Transverse colon (tissue), 4 donors: ENCODE measurements around the gene NR3C2. TPM values are rescaled to one million over a fixed set of nuclear protein-coding genes. Genes with fewer than 3 reads are reported as not detected.
"Not testable (repeated sequence)": the region's sequence is repeated elsewhere in the genome, so short reads cannot be mapped to it uniquely, and the experiment has no call there.

Source experiments
- DNase-seq: peaks from one replicate; pipeline ENCODE4 v3.0.0-alpha.2; 2019
- H3K27ac ChIP-seq, 4 donors: fragments of 200-600 bp; sonication (generic); 2 replicates each; pipeline ENCODE4 v1.5.1; 2016 to 2018; ENCODE audit warnings: inconsistent platforms in 4 of 4
- H3K27me3 ChIP-seq: fragments of 200-600 bp; sonication (generic); 2 replicates; pipeline ENCODE4 v1.5.1; 2017; ENCODE audit warnings: inconsistent platforms
- H3K36me3 ChIP-seq, 4 donors: fragments of 200-600 bp; sonication (generic); 2 replicates each; pipeline ENCODE4 v1.5.1; 2017 to 2019; ENCODE audit warnings: inconsistent platforms in 4 of 4
- H3K4me1 ChIP-seq, 4 donors: fragments of 200-600 bp; sonication (generic); 2 replicates each; pipeline ENCODE4 v1.5.1; 2017 to 2020; ENCODE audit warnings: inconsistent platforms in 4 of 4
- H3K4me3 ChIP-seq, 4 donors: fragments of 200-600 bp; sonication (generic); 1 replicate in 1 of 4; 2 replicates in 3 of 4; pipeline versions ENCODE4 v1.5.1 to v1.6.1; 2017 to 2019; ENCODE audit warnings: inconsistent platforms in 4 of 4
- H3K9me3 ChIP-seq, 2 donors: fragments of 200-600 bp; sonication (generic); 2 replicates each; pipeline ENCODE4 v1.5.1; 2017 to 2019; ENCODE audit warnings: inconsistent platforms in 2 of 2
- CTCF ChIP-seq, 5 experiments: fragments of 200-600 bp in 3 of 5; fragments of 450-650 bp in 2 of 5; sonication (generic) in 3 of 5; IDR thresholded peaks; 1 replicate in 2 of 5; 2 replicates in 3 of 5; pipeline ENCODE4 v1.5.1; 2016 to 2017; ENCODE audit warnings: antibody characterized with exemption in 5 of 5, inconsistent platforms in 3 of 5, mild to moderate bottlenecking in 2 of 5, moderate library complexity in 1 of 5
- EP300 ChIP-seq: sonication (generic); formaldehyde crosslinking; IDR thresholded peaks from one replicate; pipeline ENCODE4 v1.6.1; 2017; ENCODE audit warnings: antibody characterized with exemption, low read depth
- POLR2A ChIP-seq: fragments of 450-650 bp; IDR thresholded peaks from one replicate; pipeline ENCODE4 v1.6.1; 2016; ENCODE audit warnings: antibody characterized with exemption, mild to moderate bottlenecking, moderate library complexity
- POLR2AphosphoS5 ChIP-seq, 3 donors: sonication (generic); formaldehyde crosslinking; IDR thresholded peaks; one replicate each; pipeline ENCODE4 v1.6.1; 2016; ENCODE audit warnings: antibody characterized with exemption in 3 of 3
- WGBS, 2 donors: methylation state at CpG; one replicate each; pipeline ENCODE4 v1.1.5; 2018; ENCODE audit warnings: low coverage in 1 of 2; 5-methylcytosine and 5-hydroxymethylcytosine counted together
- in situ Hi-C, 4 donors: fragments of 200-750 bp; cut with MboI; loops; one replicate each; pipeline versions ENCODE4 v1.15.0 to v1.15.1; 2017; ENCODE audit warnings: low sequenced_read_pairs in 3 of 4, low pct_ligation_motif_present in 1 of 4, low pct_unique_long_range_greater_than_20kb in 1 of 4
- intact Hi-C: fragments of 100-400 bp; cut with DNase I; formaldehyde crosslinking; loops from one replicate; pipeline ENCODE4 v1.15.1; 2023; ENCODE audit warnings: low total_unique reads
- total RNA-seq, 4 donors: library from RNA; depleted of rRNA; stranded (reverse); fragments of >200 nt; gene quantifications; one replicate each; pipeline ENCODE4 v1.1.0, GENCODE V29; 2016

NR3C2 gene
- total RNA-seq, 4 donors from 2014 or later: 55.5 to 147 (median 125) TPM

GRCh38 chr4:148089624-148090023, 352.6 kb downstream of the NR3C2 start:
- 87 to 100% methylated on average over 1 to 6 of the region's 6 CpGs for WGBS, 2 donors
- H3K4me3 ChIP-seq: no peak overlapping the region
- no peak overlapping the region for H3K27ac ChIP-seq
- no peaks in the 10 kb centered on the region for H3K36me3 ChIP-seq
- H3K4me1 ChIP-seq: no peaks in the 10 kb centered on the region
- no peak for DNase-seq
- intact Hi-C loops: no loop called here
- in situ Hi-C loops: no loop called here
- TF ChIP-seq EP300: no peak
- TF ChIP-seq POLR2AphosphoS5 (IDR thresholded peaks at IDR 0.05): no peak
- no peak for TF ChIP-seq CTCF (IDR thresholded peaks at IDR 0.05)
- TF ChIP-seq POLR2A: no peak
- no peaks in the 10 kb centered on the region for H3K27me3 ChIP-seq
- no peaks in the 10 kb centered on the region for H3K9me3 ChIP-seq

GRCh38 chr4:148083073-148083472, 359.1 kb downstream of the NR3C2 start:
- H3K27me3 ChIP-seq, DNase-seq, in situ Hi-C loops, H3K4me3 ChIP-seq, intact Hi-C loops, H3K4me1 ChIP-seq, H3K27ac ChIP-seq, H3K9me3 ChIP-seq: not testable (repeated sequence)
- WGBS, 2 donors: 97% methylated on average over 4 of the region's 4 CpGs; no CpG with 5 or more reads in 1 of the 2 donors
- H3K36me3 ChIP-seq: peaks cover 0 to 22% (median 3%) of the 10 kb centered on the region in 4 donors

GRCh38 chr4:148081745-148082144, 360.5 kb downstream of the NR3C2 start:
- TF ChIP-seq POLR2A (no peak), EP300 (no peak)
- Histone ChIP-seq H3K4me1 (no peaks in the 10 kb centered on the region), H3K27ac (no peak overlapping the region), H3K9me3 (no peaks in the 10 kb centered on the region), H3K4me3 (no peak overlapping the region), H3K36me3 (peaks cover 0 to 22% (median 4%) of the 10 kb centered on the region in 4 donors), H3K27me3 (no peaks in the 10 kb centered on the region)
- intact Hi-C loops (no loop called here), in situ Hi-C loops (no loop called here)
- no peak for DNase-seq
- 85% methylated on average over 3 of the region's 3 CpGs; no CpG with 5 or more reads in 1 of the 2 donors for WGBS, 2 donors

- peaks cover 0 to 22% (median 4%) of the 10 kb centered on the region in 4 donors for H3K36me3 ChIP-seq
- 96% methylated on average over 12 of the region's 12 CpGs; no CpG with 5 or more reads in 1 of the 2 donors for WGBS, 2 donors
- no peak for DNase-seq
Observed at GRCh38 chr4:148081267-148081666, 360.9 kb downstream of the NR3C2 start.

GRCh38 chr4:148079961-148080360, 362.3 kb downstream of the NR3C2 start:
- 77 to 88% methylated on average over 7 of the region's 7 CpGs for WGBS, 2 donors
- TF ChIP-seq POLR2AphosphoS5 (IDR thresholded peaks at IDR 0.05): no peak
- no peak for TF ChIP-seq CTCF (IDR thresholded peaks at IDR 0.05)
- Histone ChIP-seq H3K36me3 (peaks cover 0 to 29% (median 4%) of the 10 kb centered on the region in 4 donors), H3K9me3 (no peaks in the 10 kb centered on the region), H3K27me3 (no peaks in the 10 kb centered on the region), H3K4me3 (no peak overlapping the region), H3K4me1 (no peaks in the 10 kb centered on the region), H3K27ac (no peak overlapping the region)
- DNase-seq: no peak
- intact Hi-C loops (no loop called here), in situ Hi-C loops (no loop called here)

More at GRCh38 chr4:148081267-148081666, 360.9 kb downstream of the NR3C2 start:
- intact Hi-C loops (no loop called here), in situ Hi-C loops (no loop called here)
- no peaks in the 10 kb centered on the region for H3K9me3 ChIP-seq
- no peaks in the 10 kb centered on the region for H3K27me3 ChIP-seq
- H3K4me1 ChIP-seq: no peaks in the 10 kb centered on the region
- H3K27ac ChIP-seq: no peak overlapping the region
- peak in 1 of 3 donors; percentile 1 for TF ChIP-seq POLR2AphosphoS5 (IDR thresholded peaks at IDR 0.05)
- TF ChIP-seq EP300: no peak
- H3K4me3 ChIP-seq: no peak overlapping the region

- in situ Hi-C loops (no loop called here), intact Hi-C loops (no loop called here)
- no peak overlapping the region for H3K4me3 ChIP-seq
- peaks cover 0 to 32% (median 4%) of the 10 kb centered on the region in 4 donors for H3K36me3 ChIP-seq
- WGBS, 2 donors: 89% methylated on average over 2 of the region's 2 CpGs; no CpG with 5 or more reads in 1 of the 2 donors
- no peaks in the 10 kb centered on the region for H3K9me3 ChIP-seq
- no peaks in the 10 kb centered on the region for H3K4me1 ChIP-seq
- no peaks in the 10 kb centered on the region for H3K27me3 ChIP-seq
- no peak for TF ChIP-seq EP300
- DNase-seq: no peak
- no peak overlapping the region for H3K27ac ChIP-seq
Observed at GRCh38 chr4:148078061-148078460, 364.2 kb downstream of the NR3C2 start.
